ENCODE measurements around the gene ACP2.
"Not testable (repeated sequence)": the region's sequence is repeated elsewhere in the genome, so short reads cannot be mapped to it uniquely, and the experiment has no call there.

ACP2 gene

DNA sequence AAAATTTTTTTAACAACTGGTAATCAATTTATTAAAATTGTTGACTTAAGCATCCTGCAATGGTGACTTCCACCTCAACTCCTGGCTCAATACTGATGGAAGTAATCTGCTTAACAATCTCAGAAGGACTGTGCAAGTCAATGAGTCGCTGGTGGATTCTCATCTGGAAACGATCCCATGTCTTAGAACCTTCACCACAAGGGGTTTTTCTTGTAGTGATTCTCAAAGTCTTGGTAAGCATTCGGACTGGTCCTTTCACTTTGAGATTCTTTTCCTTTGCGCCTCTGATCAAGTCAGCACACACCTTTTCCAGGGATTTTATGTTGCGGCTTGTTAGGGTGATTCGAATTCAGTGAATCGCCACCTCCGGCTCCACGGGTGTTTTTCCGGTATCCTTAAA is 57.5 kb downstream of the ACP2 start:
- H3K27me3 ChIP-seq (ENCODE audit: low read depth); H3K4me3 ChIP-seq; DNase-seq (ENCODE audit: low spot score in 2 of 2); in situ Hi-C loops (cut with MboI; ENCODE audit: low sequenced_read_pairs); H3K9me3 ChIP-seq; H3K36me3 ChIP-seq (replicated peaks): not testable (repeated sequence)
- H3K4me1 ChIP-seq: peaks cover 12% of the 10 kb centered on the region
